H9 (cell line): ENCODE measurements around the gene SLC24A3. TPM values are rescaled to one million over a fixed set of nuclear protein-coding genes. Genes with fewer than 3 reads are reported as not detected.

Source experiments
- DNase-seq: peaks from one replicate; pipeline ENCODE4 v3.0.0-alpha.2; 2017
- H2AFZ ChIP-seq: one replicate; pipeline ENCODE4 v1.6.1; 2013; ENCODE audit warnings: mild to moderate bottlenecking, low read length, control low read depth, moderate library complexity
- H2AK5ac ChIP-seq: 2 replicates; pipeline ENCODE4 v1.6.1; 2013; ENCODE audit warnings: low read length, control low read depth, mixed read lengths; ENCODE audit not compliant: insufficient read length
- H2BK120ac ChIP-seq: one replicate; pipeline ENCODE4 v1.6.1; 2013; ENCODE audit warnings: low read depth, mild to moderate bottlenecking, low read length, control low read depth, inconsistent platforms; ENCODE audit not compliant: poor library complexity, severe bottlenecking
- H2BK12ac ChIP-seq: 2 replicates; pipeline ENCODE4 v1.6.1; 2013; ENCODE audit warnings: low read length, control low read depth, mixed read lengths, low read depth; ENCODE audit not compliant: insufficient read length
- H2BK15ac ChIP-seq: 2 replicates; pipeline ENCODE4 v1.6.1; 2013; ENCODE audit warnings: low read depth, low read length, control low read depth
- H2BK20ac ChIP-seq: one replicate; pipeline ENCODE4 v1.6.1; 2013; ENCODE audit warnings: low read depth, mild to moderate bottlenecking, low read length, control low read depth, inconsistent platforms; ENCODE audit not compliant: poor library complexity, severe bottlenecking
- H2BK5ac ChIP-seq: 2 replicates; pipeline ENCODE4 v1.6.1; 2013; ENCODE audit warnings: low read length, control low read depth, mixed read lengths; ENCODE audit not compliant: insufficient read length
- H3K14ac ChIP-seq: 2 replicates; pipeline ENCODE4 v1.6.1; 2013; ENCODE audit warnings: low read length, control low read depth; ENCODE audit not compliant: insufficient read depth
- H3K18ac ChIP-seq: 2 replicates; pipeline ENCODE4 v1.6.1; 2013; ENCODE audit warnings: low read depth, mild to moderate bottlenecking, mixed read lengths, low read length, control low read depth; ENCODE audit not compliant: insufficient read length
- H3K23ac ChIP-seq: 2 replicates; pipeline ENCODE4 v1.6.1; 2013; ENCODE audit warnings: low read length, control low read depth, mixed read lengths, low read depth; ENCODE audit not compliant: insufficient read length
- H3K23me2 ChIP-seq: 2 replicates; pipeline ENCODE4 v1.6.1; 2013; ENCODE audit warnings: low read depth, mild to moderate bottlenecking, mixed read lengths, low read length, control low read depth; ENCODE audit not compliant: insufficient read length, poor library complexity, severe bottlenecking
- H3K27ac ChIP-seq: 2 replicates; pipeline ENCODE4 v1.5.1; 2013; ENCODE audit warnings: low read length, control low read depth, mixed read lengths, low read depth; ENCODE audit not compliant: insufficient read length
- H3K27me3 ChIP-seq: 2 replicates; pipeline ENCODE4 v1.6.1; 2013; ENCODE audit warnings: low read length, control low read depth, inconsistent platforms; ENCODE audit not compliant: insufficient read depth
- H3K4ac ChIP-seq: 2 replicates; pipeline ENCODE4 v1.6.1; 2013; ENCODE audit warnings: low read depth, mild to moderate bottlenecking, control low read depth, inconsistent platforms, low read length, moderate library complexity
- H3K4me1 ChIP-seq: 2 replicates; pipeline ENCODE4 v1.6.1; 2013; ENCODE audit warnings: low read length, control low read depth, inconsistent platforms; ENCODE audit not compliant: insufficient read depth
- H3K4me2 ChIP-seq: 2 replicates; pipeline ENCODE4 v1.6.1; 2013; ENCODE audit warnings: low read length, control low read depth, mixed read lengths; ENCODE audit not compliant: insufficient read length, insufficient read depth
- H3K56ac ChIP-seq: 2 replicates; pipeline ENCODE4 v1.6.1; 2013; ENCODE audit warnings: low read depth, mild to moderate bottlenecking, mixed read lengths, low read length, control low read depth; ENCODE audit not compliant: insufficient read length
- H3K79me1 ChIP-seq: 2 replicates; pipeline ENCODE4 v1.6.1; 2013; ENCODE audit warnings: low read depth, mild to moderate bottlenecking, moderate library complexity, low read length, control low read depth, inconsistent platforms; ENCODE audit not compliant: insufficient read depth, poor library complexity, severe bottlenecking
- H3K79me2 ChIP-seq: 2 replicates; pipeline ENCODE4 v1.6.1; 2013; ENCODE audit warnings: low read length, control low read depth, inconsistent platforms; ENCODE audit not compliant: insufficient read depth
- H3K9ac ChIP-seq: 2 replicates; pipeline ENCODE4 v1.6.1; 2013; ENCODE audit warnings: low read length, control low read depth, mixed read lengths; ENCODE audit not compliant: insufficient read length; ENCODE audit errors: extremely low read depth
- H3K9me3 ChIP-seq: one replicate; pipeline ENCODE4 v1.6.1; 2013; ENCODE audit warnings: low read depth, low read length, inconsistent platforms; ENCODE audit not compliant: control insufficient read depth
- H3T11ph ChIP-seq: one replicate; pipeline ENCODE4 v1.6.1; 2013; ENCODE audit warnings: mild to moderate bottlenecking, low read length, control low read depth, inconsistent platforms
- H4K20me1 ChIP-seq: one replicate; pipeline ENCODE4 v1.6.1; 2013; ENCODE audit not compliant: control insufficient read depth, insufficient read length, insufficient read depth
- H4K5ac ChIP-seq: 2 replicates; pipeline ENCODE4 v1.6.1; 2013; ENCODE audit warnings: low read depth, mild to moderate bottlenecking, mixed read lengths, low read length, control low read depth; ENCODE audit not compliant: insufficient read length
- H4K8ac ChIP-seq: replicated peaks from 2 replicates; pipeline ENCODE4 v1.6.1; 2013; ENCODE audit warnings: low read length, control low read depth, mixed read lengths, low read depth; ENCODE audit not compliant: insufficient read length
- H4K91ac ChIP-seq: 2 replicates; pipeline ENCODE4 v1.6.1; 2013; ENCODE audit warnings: low read depth, mild to moderate bottlenecking, moderate library complexity, mixed read lengths, low read length, control low read depth; ENCODE audit not compliant: insufficient read length
- H3K27ac Mint-ChIP-seq, 3 experiments: 2 replicates in 2 of 3; 3 replicates in 1 of 3; pipeline ENCODE4 v1.8.0; 2020 to 2021; ENCODE audit warnings: mixed read lengths in 3 of 3, mild to moderate bottlenecking in 1 of 3, moderate library complexity in 1 of 3
- H3K27me3 Mint-ChIP-seq: 2 replicates; pipeline ENCODE4 v1.8.0; 2021; ENCODE audit warnings: low read depth, mild to moderate bottlenecking, moderate library complexity, mixed read lengths
- H3K36me3 Mint-ChIP-seq, 3 experiments: 2 replicates in 2 of 3; 3 replicates in 1 of 3; pipeline ENCODE4 v1.8.0; 2020 to 2021; ENCODE audit warnings: low read depth in 3 of 3, mixed read lengths in 3 of 3; ENCODE audit not compliant: insufficient read depth in 1 of 3
- H3K4me1 Mint-ChIP-seq, 2 experiments: 2 replicates each; pipeline ENCODE4 v1.8.0; 2020; ENCODE audit warnings: mixed read lengths in 2 of 2
- H3K4me3 Mint-ChIP-seq, 2 experiments: 2 replicates in 1 of 2; 3 replicates in 1 of 2; pipeline ENCODE4 v1.8.0; 2020 to 2021; ENCODE audit warnings: mild to moderate bottlenecking in 2 of 2, mixed read lengths in 2 of 2, moderate library complexity in 1 of 2
- H3K9me3 Mint-ChIP-seq, 2 experiments: 2 replicates in 1 of 2; 3 replicates in 1 of 2; pipeline ENCODE4 v1.8.0; 2020; ENCODE audit warnings: mild to moderate bottlenecking in 2 of 2, mixed read lengths in 2 of 2, moderate library complexity in 1 of 2
- WGBS: extraction: QIAGEN DNeasy Blood & Tissue Kit; methylation state at CpG from one replicate; pipeline ENCODE4 v1.1.7; 2013; ENCODE audit warnings: missing lambda C conversion rate, low lambda C conversion rate, mixed read lengths; ENCODE audit not compliant: insufficient read length; ENCODE audit errors: extremely low coverage; 5-methylcytosine and 5-hydroxymethylcytosine counted together
- total RNA-seq: library from RNA; stranded (reverse); gene quantifications from 2 replicates; pipeline ENCODE4 v1.2.1, GENCODE V29; 2021
- TF ChIP-seq, protein P1 (sequence below): fragments of 200-600 bp; sonication (generic); conservative IDR thresholded peaks from 3 replicates; pipeline ENCODE4 v1.8.0; 2021; ENCODE audit warnings: antibody characterized with exemption, mild to moderate bottlenecking

SLC24A3 gene
- total RNA-seq, 1 experiment from 2014 or later = 0.83 TPM

- H3K23ac ChIP-seq = no peak overlapping the region
- H3K56ac ChIP-seq = no peak overlapping the region
- no peak overlapping the region for H4K5ac ChIP-seq
- no peaks in the 10 kb centered on the region for H3K23me2 ChIP-seq
- no peak overlapping the region for H3K14ac ChIP-seq
- no peak overlapping the region for H2BK15ac ChIP-seq
- Mint-ChIP-seq H3K4me1 (peaks cover 3 to 4% of the 10 kb centered on the region in 2 experiments; a peak in 2 of 4 replicates), H3K9me3 (peaks cover 0 to 8% of the 10 kb centered on the region in 2 experiments; a peak in 2 of 5 replicates), H3K27ac (no peak overlapping the region), H3K27me3 (peaks cover 6% of the 10 kb centered on the region), H3K36me3 (peaks cover 0 to 4% (median 0%) of the 10 kb centered on the region in 3 experiments; a peak in 2 of 7 replicates), H3K4me3 (no peak overlapping the region)
- H2BK20ac ChIP-seq = no peak overlapping the region
- H3K4me1 ChIP-seq = no peaks in the 10 kb centered on the region
- H3K9ac ChIP-seq = no peak overlapping the region
- no peak overlapping the region for H2BK5ac ChIP-seq
- no CpG with 5 or more reads among the region's 2 CpGs for WGBS
- H4K91ac ChIP-seq = no peak overlapping the region
- H3K4ac ChIP-seq = no peak overlapping the region
- no peak for DNase-seq
- TF ChIP-seq, protein P1, sequence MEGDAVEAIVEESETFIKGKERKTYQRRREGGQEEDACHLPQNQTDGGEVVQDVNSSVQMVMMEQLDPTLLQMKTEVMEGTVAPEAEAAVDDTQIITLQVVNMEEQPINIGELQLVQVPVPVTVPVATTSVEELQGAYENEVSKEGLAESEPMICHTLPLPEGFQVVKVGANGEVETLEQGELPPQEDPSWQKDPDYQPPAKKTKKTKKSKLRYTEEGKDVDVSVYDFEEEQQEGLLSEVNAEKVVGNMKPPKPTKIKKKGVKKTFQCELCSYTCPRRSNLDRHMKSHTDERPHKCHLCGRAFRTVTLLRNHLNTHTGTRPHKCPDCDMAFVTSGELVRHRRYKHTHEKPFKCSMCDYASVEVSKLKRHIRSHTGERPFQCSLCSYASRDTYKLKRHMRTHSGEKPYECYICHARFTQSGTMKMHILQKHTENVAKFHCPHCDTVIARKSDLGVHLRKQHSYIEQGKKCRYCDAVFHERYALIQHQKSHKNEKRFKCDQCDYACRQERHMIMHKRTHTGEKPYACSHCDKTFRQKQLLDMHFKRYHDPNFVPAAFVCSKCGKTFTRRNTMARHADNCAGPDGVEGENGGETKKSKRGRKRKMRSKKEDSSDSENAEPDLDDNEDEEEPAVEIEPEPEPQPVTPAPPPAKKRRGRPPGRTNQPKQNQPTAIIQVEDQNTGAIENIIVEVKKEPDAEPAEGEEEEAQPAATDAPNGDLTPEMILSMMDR = no peak
- H3K79me1 ChIP-seq = no peaks in the 10 kb centered on the region
- no peak overlapping the region for H2BK12ac ChIP-seq
- H3K27me3 ChIP-seq = no peaks in the 10 kb centered on the region
- no peak overlapping the region for H2BK120ac ChIP-seq
- H4K8ac ChIP-seq = no peak overlapping the region
- H3K27ac ChIP-seq = no peak overlapping the region
- H4K20me1 ChIP-seq = no peaks in the 10 kb centered on the region
- no peaks in the 10 kb centered on the region for H3K79me2 ChIP-seq
- H3K9me3 ChIP-seq = no peaks in the 10 kb centered on the region
- no peak overlapping the region for H2AK5ac ChIP-seq
- no peak overlapping the region for H2AFZ ChIP-seq
- H3K4me2 ChIP-seq = no peak overlapping the region
- no peak overlapping the region for H3K18ac ChIP-seq
- H3T11ph ChIP-seq = no peak overlapping the region
These were observed 298.2 kb downstream of the SLC24A3 start for GRCh38 chr20:19510611-19511010.
